ENCODE results near the gene FAM222B.

Gene FAM222B

DNA sequence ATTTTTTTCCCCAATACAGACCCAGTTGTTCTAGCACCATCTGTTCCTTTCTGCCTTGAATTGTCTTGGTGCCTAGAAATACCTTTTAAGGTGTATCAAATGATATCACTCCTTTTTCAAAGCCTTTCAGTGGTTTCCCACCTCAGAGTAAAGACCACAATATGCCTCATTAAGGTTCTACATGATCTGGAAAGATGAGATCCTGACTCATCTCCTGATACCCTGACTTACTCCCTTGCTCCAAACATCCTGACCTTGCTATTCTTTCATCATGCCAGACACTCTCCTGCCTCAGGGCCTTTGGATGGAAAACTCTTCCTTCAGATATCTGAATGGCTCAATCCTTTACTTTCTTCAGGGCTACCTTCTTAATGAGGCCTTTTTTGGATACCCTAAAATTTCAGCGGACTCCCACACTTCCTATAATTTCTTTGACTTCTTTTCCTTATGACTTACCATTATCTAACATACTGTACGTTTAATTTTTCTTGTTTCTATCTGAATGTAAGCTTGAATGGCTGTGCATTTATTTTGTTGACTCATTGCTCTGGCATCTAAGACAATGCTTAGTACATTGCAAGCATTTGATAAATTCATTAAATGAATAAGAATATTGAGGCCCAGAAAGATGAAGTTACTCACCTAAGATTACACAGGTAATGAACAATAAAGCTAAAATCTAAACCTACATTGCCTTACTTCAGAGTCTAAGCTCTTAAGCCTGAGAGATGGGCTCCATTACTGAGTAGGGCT is 35.7 kb upstream of the FAM222B start:
- TF ChIP-seq CTCF (IDR thresholded peaks at IDR 0.05): no peak

- no peak for TF ChIP-seq CTCF (IDR thresholded peaks at IDR 0.05)
Measured at GRCh38 chr17:28875848-28876550, 33.4 kb upstream of the FAM222B start.

DNA sequence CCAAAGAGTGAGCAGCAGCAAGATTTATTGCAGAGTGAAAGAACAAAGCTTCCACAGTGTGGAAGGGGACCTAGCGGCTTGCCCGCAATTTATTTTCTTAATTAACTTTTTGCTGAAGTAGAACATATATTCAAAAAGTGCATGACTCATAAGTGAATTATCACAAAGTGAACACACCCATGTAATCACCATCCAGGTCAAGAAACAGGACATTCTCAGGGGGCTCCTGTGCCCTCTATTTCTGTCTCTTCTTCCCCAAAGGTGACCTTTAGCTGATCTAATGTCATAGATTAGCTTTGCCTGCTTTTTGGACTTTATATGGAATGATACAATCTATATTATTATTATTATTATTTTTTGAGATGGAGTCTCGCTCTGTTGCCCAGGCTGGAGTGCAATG is 32.2 kb upstream of the FAM222B start:
- no peak for TF ChIP-seq CTCF (IDR thresholded peaks at IDR 0.05)

DNA sequence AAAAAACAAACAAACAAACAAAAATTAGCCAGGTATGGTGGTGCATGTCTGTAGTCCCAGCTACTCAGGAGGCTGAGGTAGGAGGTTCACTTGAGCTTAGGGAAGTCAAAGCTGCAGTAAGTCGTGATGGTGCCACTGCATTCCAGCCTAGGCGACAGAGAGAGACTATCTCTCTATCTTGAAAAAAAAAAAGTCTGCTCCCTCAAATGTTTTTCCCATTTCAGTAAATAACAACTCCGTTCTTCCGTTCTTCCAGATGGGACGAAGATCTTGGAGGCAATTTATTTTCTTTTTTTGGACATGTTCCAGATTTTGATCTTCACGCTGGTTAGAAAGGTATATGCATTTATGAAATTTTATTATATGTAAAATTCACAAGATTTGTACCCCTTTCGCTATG is 31.2 kb upstream of the FAM222B start:
- TF ChIP-seq CTCF (IDR thresholded peaks at IDR 0.05): no peak

DNA sequence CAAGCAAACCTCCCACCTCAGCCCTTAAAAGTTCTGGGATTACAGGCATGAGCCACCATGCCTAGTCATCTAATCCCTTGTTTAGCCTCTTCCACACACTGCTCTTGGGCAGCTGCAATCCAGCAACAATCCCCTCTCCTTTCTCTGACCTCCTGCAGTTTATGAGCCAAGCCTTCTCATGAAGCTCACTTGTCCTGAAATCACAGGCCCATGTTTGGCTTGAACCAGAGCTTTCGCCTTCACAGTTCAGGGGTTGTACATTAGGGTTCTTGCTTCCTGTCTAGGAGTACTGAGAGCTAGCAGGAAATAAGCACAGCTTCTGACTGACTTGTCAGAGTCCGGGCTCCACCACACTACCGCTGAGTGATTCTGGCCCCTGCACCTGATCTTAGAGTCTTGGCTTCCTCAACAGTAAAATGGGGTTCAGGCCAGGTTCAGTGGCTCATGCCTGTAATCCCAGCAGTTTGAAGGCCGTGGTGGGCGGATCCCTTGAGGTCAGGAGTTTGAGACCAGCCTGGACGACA is 28.5 kb upstream of the FAM222B start:
- TF ChIP-seq CTCF (IDR thresholded peaks at IDR 0.05): no peak

DNA sequence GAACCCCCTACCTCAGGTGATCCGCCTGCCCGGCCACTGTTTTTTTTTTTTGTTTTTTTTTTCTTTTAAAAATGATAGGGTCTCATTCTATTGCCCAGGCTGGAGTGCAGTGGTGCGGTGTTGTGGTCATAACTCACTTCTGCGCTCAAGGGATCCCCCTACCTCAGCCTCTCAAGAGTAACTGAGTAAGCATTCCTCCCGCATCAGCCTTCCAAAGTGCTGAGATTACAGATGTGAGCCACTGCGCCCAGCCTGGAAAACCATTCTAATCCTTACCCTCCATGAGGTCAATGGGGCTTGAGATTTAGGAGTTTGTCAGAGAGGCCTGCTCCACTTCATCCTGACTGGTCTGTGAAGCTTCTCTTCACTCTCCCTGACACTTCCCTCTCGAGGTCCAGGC is 24.7 kb upstream of the FAM222B start:
- no peak for TF ChIP-seq CTCF (IDR thresholded peaks at IDR 0.05)

- TF ChIP-seq CTCF (IDR thresholded peaks at IDR 0.05): no peak
Measured at GRCh38 chr17:28865946-28866752, 23.6 kb upstream of the FAM222B start.

Measured in LNCAP (cell line).